ENCODE results near the gene C12orf75.
"Not testable (repeated sequence)": the region's sequence is repeated elsewhere in the genome, so short reads cannot be mapped to it uniquely, and the experiment has no call there.

DNA sequence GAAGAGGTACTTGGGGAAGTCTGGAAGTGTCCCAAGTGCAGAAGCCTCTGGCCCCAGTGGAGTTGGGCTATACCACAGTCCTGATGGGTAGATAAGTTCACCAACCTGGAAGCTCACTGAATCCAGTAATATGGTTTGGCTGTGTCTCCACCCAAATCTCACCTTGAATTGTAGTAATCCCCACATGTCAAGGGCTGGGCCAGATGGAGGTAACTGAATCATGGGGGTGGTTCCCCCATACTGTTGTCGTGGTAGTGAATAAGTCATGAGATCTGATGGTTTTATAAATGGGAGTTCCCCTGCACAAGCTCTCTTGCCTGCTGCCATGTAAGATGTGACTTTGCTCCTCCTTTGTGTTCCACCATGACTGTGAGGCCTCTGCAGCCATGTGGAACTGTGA is 11.1 kb downstream of the C12orf75 start:
- not testable (repeated sequence) for TF ChIP-seq CTCF (IDR thresholded peaks at IDR 0.05; ENCODE audit: insufficient read depth, low read depth, low read length); EZH2 (IDR thresholded peaks at IDR 0.05; ENCODE audit: insufficient read depth, low read length)

Data from astrocyte (in vitro differentiated cells and primary cell).